ENCODE measurements around the gene PAX6.

DNA sequence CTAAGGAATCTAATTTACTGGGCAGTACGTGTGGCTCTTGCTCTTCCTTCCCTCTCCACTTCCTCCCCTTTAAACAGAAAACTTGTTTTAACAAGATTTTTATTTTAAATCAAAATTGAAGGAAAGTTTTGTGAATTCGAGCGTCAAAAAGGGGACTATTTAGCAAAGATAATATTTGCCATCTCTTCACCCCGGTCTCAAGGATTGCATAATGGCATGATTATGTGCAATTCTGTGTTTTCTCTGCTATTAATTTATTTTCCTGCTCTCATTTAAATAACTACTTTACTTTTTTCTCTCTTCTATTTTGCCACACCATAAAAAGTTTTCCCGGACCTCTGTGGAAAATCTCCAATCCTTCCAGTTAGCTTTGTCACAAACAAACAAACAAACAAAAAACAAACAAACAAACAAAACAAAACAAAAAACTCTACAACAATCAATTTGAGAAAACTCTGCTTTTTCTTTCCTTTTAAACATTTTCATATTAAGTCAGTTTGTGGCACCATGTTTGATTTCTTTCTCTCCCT, 10.2 kb upstream of the PAX6 start:
- TF ChIP-seq, protein P1, sequence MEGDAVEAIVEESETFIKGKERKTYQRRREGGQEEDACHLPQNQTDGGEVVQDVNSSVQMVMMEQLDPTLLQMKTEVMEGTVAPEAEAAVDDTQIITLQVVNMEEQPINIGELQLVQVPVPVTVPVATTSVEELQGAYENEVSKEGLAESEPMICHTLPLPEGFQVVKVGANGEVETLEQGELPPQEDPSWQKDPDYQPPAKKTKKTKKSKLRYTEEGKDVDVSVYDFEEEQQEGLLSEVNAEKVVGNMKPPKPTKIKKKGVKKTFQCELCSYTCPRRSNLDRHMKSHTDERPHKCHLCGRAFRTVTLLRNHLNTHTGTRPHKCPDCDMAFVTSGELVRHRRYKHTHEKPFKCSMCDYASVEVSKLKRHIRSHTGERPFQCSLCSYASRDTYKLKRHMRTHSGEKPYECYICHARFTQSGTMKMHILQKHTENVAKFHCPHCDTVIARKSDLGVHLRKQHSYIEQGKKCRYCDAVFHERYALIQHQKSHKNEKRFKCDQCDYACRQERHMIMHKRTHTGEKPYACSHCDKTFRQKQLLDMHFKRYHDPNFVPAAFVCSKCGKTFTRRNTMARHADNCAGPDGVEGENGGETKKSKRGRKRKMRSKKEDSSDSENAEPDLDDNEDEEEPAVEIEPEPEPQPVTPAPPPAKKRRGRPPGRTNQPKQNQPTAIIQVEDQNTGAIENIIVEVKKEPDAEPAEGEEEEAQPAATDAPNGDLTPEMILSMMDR (optimal IDR thresholded peaks at IDR 0.05 in 1 of 3, IDR thresholded peaks at IDR 0.05 in 1 of 3, conservative IDR thresholded peaks at IDR 0.05 in 1 of 3; ENCODE audit: extremely low read depth in 1 of 3, insufficient read depth in 2 of 3, low read length in 3 of 3), result no peak
- TF ChIP-seq EZH2 (IDR thresholded peaks at IDR 0.05; ENCODE audit: low read length), result no peak

Data from keratinocyte (primary cell).